HPDE6-E6E7 (cell line): ENCODE measurements around the gene TAAR6.
"Not testable (repeated sequence)": the region's sequence is repeated elsewhere in the genome, so short reads cannot be mapped to it uniquely, and the experiment has no call there.

Experiments
- DNase-seq: peaks from one replicate; pipeline ENCODE4 v3.0.0; 2011; ENCODE audit warnings: missing footprints; ENCODE audit errors: extremely low spot score

TAAR6 gene

DNA sequence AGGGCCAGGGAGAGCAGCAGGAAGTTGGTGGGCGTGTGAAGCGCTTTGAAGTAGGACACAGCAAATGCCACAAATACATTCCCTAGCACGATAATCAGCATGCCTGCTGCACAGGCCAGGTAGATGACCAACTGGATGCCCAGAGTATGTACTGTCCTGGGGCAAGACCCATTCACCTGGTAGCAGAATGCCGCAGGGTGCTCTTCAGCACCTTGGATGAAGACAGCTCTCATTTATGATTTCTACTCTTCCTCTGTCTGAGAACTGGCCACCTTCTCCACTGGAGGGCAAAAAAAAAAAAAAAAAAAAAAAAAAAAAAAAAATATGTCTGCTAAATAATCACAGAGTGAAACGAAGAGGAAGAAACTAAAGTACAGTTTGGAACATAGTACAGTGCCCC lies 19.3 kb downstream of the TAAR6 start, which contains the start of gene TAAR5:
TSS of gene TAAR5 (minus strand) at position 288 of the 400 bp plus-strand sequence. CDS start at position 233, 55 bp downstream.
- no peak for DNase-seq

DNA sequence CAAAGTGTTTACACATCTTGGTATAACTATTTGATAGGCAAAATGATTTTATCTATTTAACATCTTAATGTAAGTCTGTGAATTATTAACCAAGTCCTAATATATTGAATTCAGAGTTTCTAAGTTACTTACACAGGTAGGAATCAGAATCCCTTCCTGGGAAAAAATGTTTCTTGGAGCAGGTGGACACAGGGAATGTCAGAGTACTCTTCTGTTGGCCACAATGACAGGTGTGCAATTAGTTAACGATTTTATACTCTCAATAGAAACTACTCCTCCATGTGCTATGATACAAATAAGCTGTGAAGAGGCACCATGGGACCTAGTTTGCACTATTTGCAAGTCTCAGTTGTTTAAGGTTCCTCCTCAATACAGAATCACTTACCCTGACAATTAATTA lies 20.2 kb downstream of the TAAR6 start:
- DNase-seq: no peak

DNA sequence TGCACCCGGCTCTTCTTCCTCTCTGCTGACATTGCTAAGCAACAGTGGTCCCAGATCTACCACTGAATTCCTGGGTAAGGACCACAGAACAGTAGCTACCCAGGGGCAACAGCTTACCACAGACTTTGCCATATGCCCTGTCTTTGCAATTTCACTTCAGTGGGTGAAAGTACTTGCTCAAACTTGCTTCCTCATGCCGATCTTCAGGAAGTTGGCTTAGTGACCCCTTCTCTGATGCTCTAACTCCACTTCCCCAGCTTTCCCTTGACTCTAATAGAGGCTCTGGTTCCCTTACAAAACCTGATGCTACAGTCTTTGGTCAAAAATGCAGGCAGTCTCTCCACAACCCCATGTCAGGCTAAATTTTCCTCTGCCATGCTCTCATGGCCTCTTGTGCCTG lies 22.7 kb downstream of the TAAR6 start:
- DNase-seq: no peak

DNA sequence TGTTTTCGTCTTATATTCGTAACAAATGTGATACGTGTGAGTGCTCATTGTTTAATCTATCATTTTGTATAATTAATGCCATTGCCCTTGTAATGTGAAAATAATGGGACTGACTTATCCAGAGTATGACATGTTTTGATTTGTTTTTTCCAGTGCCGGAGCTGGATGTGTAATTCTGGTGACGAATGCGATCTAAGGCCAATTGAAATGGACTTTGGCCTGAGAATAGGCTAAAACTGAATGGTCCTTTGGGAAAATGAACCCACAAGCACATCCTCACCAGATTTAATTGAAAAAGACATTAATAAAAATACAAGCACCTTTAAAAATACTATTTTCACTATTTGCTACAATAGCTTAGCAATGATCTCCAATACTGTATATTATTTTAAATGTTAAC lies 26.1 kb downstream of the TAAR6 start:
- DNase-seq: no peak

DNA sequence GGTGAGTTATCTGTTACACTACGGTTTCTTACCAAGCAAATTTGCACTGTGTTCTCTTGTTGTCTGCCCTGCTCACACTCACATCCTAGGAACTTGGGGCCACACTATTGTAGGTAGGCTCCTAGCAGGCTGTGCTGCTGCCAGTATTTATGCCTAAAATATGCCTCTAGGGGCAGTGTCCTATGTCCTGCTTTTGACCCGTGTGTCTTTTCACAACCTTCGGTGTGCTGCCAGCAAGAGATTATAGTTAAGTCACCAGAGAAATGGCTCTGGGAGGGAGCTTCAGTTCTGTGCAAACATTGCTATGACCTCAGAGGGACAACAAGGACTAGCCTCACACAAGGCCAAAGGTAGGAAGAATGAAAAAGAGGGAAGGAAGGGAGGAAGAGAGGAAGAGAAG lies 28.4 kb downstream of the TAAR6 start:
- DNase-seq: peak; percentile 23

DNA sequence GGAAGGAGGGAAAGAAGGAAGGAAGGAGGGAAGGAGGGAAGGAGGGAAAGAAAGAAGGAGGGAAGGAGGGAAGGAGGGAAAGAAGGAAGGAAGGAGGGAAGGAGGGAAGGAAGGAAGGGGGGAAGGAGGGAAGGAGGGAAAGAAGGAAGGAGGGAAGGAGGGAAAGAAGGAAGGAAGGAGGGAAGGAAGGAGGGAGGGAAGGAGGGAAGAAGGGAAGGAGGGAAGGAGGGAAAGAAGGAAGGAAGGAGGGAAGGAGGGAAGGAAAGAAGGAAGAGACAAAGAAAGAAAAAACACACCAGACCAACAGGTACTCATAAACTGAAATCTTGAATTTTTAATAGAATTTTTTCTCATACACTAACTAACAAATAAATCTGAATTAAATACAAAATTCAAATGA lies 30.8 kb downstream of the TAAR6 start:
- not testable (repeated sequence) for DNase-seq

DNA sequence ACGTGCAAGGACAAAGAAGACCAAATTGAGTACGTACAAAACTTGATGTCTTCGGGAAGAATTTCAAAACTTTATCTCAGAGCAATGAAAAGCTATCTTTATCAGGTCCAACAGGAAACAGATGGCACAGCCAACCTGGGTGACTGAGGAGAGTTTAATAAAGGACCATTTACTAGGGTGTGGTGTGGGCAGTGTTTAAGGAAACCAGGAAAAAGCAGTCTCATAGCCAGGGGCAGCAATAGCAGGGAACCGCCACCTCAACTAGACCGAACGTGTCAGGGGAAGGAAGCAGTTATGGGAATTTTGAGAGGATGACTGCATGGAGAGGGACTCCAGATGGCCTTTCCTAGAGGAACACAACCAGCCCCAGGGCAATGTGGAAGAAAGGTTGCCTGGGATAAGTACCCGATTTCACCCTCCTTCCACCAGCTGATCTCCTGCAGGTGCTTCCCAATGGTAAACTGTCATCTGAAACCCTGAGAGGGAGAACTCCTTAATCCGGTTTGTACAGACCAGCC lies 34.6 kb downstream of the TAAR6 start:
- no peak for DNase-seq

DNA sequence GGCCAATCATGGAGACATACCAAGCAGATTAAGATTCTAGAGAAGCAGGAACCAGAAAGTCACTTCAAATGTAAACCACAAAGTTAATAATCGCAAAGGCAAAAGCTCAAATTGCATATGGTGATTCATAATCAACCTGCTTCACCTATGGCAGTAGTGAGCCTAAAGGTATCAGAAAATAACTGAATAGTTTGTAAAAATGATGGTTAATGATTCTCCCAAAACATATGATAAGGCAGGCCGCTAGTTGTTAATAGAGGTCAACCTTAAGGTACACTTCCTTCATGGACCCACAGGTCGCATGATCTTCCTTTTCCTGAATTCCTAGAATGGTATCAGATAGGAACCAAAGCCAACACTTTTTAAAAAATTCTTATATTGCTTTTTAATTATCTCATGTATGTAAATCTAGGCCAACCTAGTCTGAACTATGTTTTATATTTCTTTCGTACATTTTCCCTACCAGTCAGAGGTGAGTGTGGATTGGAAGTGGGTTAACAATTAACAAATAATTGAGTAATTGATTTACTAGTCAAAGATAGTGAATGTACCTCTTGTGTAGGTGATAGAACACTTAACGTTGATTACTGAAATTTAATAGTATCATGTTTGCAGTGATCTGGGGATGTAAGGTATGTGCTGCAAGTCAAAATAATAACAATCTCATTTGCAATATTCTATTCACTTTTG lies 37.6 kb downstream of the TAAR6 start:
- no peak for DNase-seq

DNA sequence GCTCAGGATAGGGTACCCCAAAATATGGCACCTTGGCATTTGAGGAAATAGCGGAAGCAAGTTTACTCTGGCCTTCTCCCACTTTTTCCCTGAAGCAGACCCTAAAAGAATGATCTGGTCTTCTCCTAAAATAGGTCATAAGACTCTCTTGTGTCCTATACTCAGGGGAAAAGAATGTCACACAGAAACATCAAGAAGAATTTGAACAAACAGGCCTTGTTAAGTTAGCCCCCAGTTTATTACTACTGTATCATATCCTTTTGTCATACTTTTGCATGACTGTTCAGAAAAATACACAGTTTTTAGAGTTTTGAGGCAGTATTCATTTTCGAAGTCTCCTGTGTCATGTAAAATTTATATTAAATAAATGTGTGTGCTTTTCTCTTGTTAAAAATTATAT lies 41.5 kb downstream of the TAAR6 start:
- DNase-seq: no peak

DNA sequence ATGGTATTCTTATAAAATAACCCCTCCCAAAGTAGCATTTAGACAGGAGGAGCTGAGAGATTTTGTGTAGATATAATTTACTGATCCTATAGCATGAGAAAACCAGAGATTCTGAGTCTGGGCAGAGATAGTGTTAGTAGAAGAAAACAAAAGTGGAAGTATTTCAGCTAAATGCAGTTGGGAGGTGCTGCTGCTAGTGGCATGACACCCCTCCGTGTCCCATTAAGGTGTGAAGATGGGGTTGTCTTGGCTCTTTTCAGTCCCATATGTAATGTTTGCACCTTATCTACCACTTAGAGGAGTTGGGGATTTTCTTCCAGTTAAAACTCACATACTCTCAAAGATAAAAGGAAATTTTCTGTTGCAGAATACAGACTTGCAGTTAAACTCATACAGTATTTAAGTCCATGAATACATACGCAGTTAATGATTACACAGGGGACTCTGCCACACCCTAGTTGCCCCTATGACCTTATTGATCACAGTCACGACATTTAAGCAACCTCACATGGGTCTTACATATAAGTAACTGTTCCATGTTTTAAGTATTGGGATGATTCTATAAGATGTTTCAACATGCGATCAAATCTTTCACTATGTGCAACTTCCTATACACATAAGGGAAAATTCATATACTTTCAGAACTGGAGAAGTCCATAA lies 42.5 kb downstream of the TAAR6 start:
- DNase-seq: no peak

DNA sequence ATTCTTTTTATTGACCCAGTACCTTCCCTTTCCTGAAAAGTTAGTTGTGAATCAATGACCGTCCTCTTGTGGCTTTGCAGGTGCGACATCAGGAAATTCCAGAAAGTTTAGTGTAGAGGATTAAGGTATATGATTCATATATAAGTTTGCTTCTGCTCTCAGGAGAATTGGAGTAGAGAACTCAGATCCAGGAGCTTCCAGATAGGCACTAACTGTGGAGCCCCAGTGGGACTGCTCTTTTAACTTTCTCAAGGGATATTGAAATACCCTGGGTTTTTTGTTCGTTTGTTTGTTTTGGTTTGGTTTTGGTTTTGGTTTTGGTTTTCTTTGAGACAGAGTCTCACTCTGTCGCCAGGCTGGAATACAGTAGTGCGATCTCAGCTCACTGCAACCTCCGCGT lies 44.4 kb downstream of the TAAR6 start:
- peak; percentile 54 for DNase-seq

DNA sequence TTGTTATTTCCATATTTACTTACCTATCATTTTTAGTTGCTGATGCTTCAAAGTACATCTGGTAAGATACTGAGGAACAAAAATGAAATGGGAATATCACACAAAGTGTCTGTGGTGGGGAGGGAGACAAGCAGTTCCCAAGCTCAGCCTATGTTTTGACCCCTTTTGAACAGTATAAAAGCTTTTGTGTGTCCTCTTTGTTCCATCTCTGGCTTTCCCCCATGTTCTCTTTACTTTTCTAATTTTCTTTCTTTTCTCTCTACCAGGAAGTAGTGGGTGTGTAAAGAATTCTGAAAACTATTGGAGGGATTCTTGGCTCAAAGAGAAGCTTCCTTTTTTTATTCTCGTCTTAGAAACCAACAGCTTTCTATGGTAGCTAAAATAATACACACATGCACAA lies 46.6 kb downstream of the TAAR6 start:
- no peak for DNase-seq
